ENCODE data around the gene STK33.

Gene STK33

DNA sequence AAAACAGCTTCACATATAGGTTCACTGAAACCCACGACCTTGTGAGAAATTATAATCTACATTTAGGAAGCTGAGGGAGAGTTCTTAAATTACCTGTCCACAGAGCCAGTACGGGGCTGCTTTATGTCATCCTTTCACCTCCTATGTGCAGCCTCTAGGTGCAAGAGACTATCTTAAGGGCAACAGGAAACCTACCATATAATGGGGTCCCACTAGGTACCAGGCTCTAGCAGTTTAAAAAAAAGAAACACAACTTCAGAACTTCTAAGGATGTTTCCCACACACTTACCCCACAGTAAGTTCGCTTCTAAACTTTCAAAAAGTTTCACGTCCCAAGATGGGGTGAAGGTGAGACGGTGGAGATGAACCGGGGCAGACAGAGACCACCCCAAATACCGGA lies 573 bp downstream of the STK33 start:
- Histone ChIP-seq H3K27ac (no peak overlapping the region), H3K4me3 (peak overlapping the region; percentile 15 to 48), H3K36me3 (no peaks in the 10 kb centered on the region), H3K4me1 (peaks cover 0 to 11% (median 9%) of the 10 kb centered on the region in 4 donors), H3K27me3 (peaks cover 0 to 40% of the 10 kb centered on the region in 2 donors), H3K9me3 (no peaks in the 10 kb centered on the region)
- intact Hi-C loops (cut with DNase I; ENCODE audit: low total_unique reads): no loop called here
- TF ChIP-seq CTCF (IDR thresholded peaks at IDR 0.05): no peak
- no peak for DNase-seq

- TF ChIP-seq CTCF (IDR thresholded peaks at IDR 0.05): no peak
- Histone ChIP-seq H3K4me1 (no peaks in the 10 kb centered on the region), H3K27me3 (peaks cover 0 to 15% of the 10 kb centered on the region in 2 donors), H3K9me3 (peaks cover 0 to 3% (median 0%) of the 10 kb centered on the region in 3 donors), H3K27ac (no peak overlapping the region), H3K4me3 (no peak overlapping the region), H3K36me3 (no peaks in the 10 kb centered on the region)
- no peak for DNase-seq
- intact Hi-C loops (cut with DNase I; ENCODE audit: low total_unique reads): no loop called here
These were observed 6.1 kb downstream of the STK33 start for GRCh38 chr11:8587915-8588314.

DNA sequence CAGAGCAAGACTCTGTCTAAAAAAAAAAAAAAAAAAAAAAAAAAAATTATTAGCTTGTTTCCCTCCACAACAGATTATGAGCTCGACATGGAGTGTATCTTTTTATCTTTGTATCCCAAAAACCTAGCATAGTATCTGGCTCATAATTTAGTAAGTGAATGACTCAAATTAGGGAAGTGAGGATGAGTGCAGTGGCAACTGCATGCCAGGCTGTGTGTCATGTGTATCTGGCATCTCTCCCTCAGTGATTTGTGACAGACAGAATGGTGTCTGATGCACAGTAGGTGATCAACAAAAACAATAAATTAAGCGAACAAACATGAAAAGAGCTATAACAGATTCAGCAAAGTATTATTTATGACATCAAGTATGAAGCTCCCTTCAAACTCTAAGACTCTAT lies 7.2 kb downstream of the STK33 start:
- H3K27me3 ChIP-seq: peaks cover 0 to 8% of the 10 kb centered on the region in 2 donors
- no peak overlapping the region for H3K4me3 ChIP-seq
- H3K4me1 ChIP-seq: no peaks in the 10 kb centered on the region
- H3K27ac ChIP-seq: no peak overlapping the region
- no peaks in the 10 kb centered on the region for H3K36me3 ChIP-seq
- intact Hi-C loops (cut with DNase I; ENCODE audit: low total_unique reads): no loop called here
- peaks cover 0 to 3% (median 0%) of the 10 kb centered on the region in 3 donors for H3K9me3 ChIP-seq
- TF ChIP-seq CTCF (IDR thresholded peaks at IDR 0.05): no peak
- DNase-seq: no peak

- Histone ChIP-seq H3K27ac (no peak overlapping the region), H3K4me3 (no peak overlapping the region), H3K36me3 (no peaks in the 10 kb centered on the region), H3K4me1 (no peaks in the 10 kb centered on the region), H3K27me3 (peaks cover 0 to 8% of the 10 kb centered on the region in 2 donors), H3K9me3 (peaks cover 0 to 3% (median 0%) of the 10 kb centered on the region in 3 donors)
- intact Hi-C loops (cut with DNase I; ENCODE audit: low total_unique reads): no loop called here
- no peak for TF ChIP-seq CTCF (IDR thresholded peaks at IDR 0.05)
- DNase-seq: no peak
These were observed 7.8 kb downstream of the STK33 start for GRCh38 chr11:8586184-8586583.

DNA sequence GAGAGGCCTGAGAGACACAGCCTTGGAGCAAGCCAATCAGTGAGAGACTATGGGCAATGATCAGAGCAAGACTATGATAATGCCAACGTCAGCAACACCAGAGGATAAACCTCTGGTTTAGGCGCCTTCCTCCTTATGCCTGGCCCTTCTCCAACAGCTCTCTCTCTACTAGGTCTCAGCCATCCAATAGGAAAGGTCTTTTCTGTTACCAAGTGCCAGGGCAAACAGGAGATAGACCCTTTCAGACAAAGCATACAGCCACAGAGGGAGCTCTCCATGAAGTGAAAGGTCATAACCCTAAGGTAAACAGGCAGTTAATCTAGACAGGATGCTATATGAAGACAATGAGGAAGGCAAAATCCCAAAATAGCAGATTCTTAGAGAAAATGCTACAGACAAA lies 9.5 kb downstream of the STK33 start:
- H3K4me3 ChIP-seq: no peak overlapping the region
- H3K27me3 ChIP-seq: peaks cover 0 to 8% of the 10 kb centered on the region in 2 donors
- no peak overlapping the region for H3K27ac ChIP-seq
- H3K4me1 ChIP-seq: no peaks in the 10 kb centered on the region
- intact Hi-C loops (cut with DNase I; ENCODE audit: low total_unique reads): no loop called here
- no peaks in the 10 kb centered on the region for H3K36me3 ChIP-seq
- peaks cover 0 to 3% (median 0%) of the 10 kb centered on the region in 3 donors for H3K9me3 ChIP-seq
- TF ChIP-seq CTCF (IDR thresholded peaks at IDR 0.05): no peak
- DNase-seq: no peak

DNA sequence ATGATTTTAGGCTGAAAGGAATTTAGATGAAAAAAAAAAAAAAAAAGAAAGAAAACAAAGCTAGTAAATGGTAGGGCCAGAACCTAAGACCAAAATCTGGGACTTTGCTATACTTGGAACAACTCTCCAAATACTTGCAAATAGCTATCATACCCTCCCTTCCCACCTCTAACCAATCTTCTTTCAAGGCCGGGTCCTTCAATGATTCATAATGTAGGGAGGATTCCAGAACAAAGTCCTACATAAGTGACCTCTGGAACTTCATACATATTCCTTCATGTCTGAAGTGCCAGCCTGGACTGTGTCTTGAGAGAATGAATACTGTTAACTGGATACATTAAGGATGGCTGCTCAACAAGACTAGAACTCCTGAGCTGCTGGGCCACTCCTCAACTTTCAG lies 9.9 kb downstream of the STK33 start:
- intact Hi-C loops (cut with DNase I; ENCODE audit: low total_unique reads): no loop called here
- Histone ChIP-seq H3K27me3 (peaks cover 0 to 8% of the 10 kb centered on the region in 2 donors), H3K4me1 (no peaks in the 10 kb centered on the region), H3K27ac (no peak overlapping the region), H3K4me3 (no peak overlapping the region), H3K36me3 (no peaks in the 10 kb centered on the region), H3K9me3 (peaks cover 0 to 3% (median 0%) of the 10 kb centered on the region in 3 donors)
- no peak for DNase-seq
- TF ChIP-seq CTCF (IDR thresholded peaks at IDR 0.05): no peak

Measured in tibial artery (tissue), 4 donors.